Fibroblast of villous mesenchyme (primary cell): ENCODE measurements around the gene WDR70. TPM values are rescaled to one million over a fixed set of nuclear protein-coding genes. Genes with fewer than 3 reads are reported as not detected.

Experiments
- DNase-seq: peaks from one replicate; pipeline ENCODE4 v3.0.0-alpha.2; 2010; ENCODE audit warnings: low read depth
- H3K4me3 ChIP-seq: 2 replicates; pipeline ENCODE4 v1.5.1; 2011; ENCODE audit warnings: low read depth, mild to moderate bottlenecking, low read length
- total RNA-seq: library from RNA; depleted of rRNA; stranded (reverse); fragments of >200 nt; gene quantifications from 2 replicates; pipeline ENCODE4 v1.2.3, GENCODE V29; 2012
- TF ChIP-seq, protein P1 (sequence below): IDR thresholded peaks from 2 replicates; pipeline ENCODE4 v1.5.1; 2012; ENCODE audit warnings: low read depth, mild to moderate bottlenecking, low read length; ENCODE audit not compliant: insufficient read depth

WDR70 gene
- total RNA-seq, 1 donor = 29.4 TPM

DNA sequence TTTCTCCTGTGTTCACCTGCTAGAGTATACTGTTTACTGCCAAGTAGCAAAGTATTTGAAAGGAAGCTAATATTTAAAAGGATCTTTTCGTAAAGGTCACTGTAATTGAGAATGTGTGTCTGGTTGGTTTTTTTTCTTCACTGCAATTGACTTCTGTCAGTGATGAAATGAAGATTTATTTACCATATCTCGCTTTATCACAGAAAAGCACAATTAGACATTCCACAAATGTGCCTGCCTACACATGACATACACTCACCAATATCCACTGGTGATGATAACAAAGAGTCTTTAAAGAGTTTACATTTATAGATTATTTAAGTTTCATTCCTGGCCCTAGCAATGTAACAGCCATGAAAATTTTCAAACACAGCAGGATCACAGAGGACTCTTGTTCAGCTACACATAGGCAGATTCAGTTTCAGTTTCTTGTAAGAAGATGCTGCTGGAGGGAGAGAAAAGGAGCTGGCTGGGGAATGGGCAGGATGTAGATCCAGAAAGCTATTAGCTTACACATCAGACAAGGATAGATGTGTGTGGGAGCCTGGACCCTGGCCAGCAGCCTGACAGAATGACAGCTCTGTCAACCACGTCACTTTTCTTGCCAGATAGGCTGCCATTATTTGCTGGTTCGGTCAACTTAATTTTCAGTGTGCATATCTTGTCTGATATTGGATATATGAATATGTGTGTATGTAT is 356.7 kb downstream of the WDR70 start:
- peak; percentile 39 for DNase-seq

DNA sequence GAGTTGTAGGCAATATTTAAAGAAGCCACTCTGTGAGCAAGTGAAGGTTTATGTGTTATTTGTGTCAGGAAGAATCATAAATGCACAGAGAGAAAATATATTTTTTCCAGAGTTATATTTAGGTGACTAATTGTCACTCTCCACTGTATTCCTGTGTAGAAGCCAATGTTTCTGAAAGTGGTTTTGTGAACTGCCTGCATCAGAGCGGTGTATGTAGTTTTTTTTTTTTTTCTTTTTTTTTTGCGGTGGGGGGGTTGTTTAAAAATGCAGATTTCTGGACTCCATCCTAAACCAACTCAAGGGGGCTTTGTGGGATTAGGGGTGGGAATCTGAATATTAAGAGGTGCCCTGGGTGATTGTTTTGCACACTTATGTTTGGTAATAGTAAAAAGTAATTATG is 357.3 kb downstream of the WDR70 start:
- no peak overlapping the region for H3K4me3 ChIP-seq
- DNase-seq = no peak
- TF ChIP-seq, protein P1, sequence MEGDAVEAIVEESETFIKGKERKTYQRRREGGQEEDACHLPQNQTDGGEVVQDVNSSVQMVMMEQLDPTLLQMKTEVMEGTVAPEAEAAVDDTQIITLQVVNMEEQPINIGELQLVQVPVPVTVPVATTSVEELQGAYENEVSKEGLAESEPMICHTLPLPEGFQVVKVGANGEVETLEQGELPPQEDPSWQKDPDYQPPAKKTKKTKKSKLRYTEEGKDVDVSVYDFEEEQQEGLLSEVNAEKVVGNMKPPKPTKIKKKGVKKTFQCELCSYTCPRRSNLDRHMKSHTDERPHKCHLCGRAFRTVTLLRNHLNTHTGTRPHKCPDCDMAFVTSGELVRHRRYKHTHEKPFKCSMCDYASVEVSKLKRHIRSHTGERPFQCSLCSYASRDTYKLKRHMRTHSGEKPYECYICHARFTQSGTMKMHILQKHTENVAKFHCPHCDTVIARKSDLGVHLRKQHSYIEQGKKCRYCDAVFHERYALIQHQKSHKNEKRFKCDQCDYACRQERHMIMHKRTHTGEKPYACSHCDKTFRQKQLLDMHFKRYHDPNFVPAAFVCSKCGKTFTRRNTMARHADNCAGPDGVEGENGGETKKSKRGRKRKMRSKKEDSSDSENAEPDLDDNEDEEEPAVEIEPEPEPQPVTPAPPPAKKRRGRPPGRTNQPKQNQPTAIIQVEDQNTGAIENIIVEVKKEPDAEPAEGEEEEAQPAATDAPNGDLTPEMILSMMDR = no peak

More for the DNA sequence above, 356.7 kb downstream of the WDR70 start:
- no peak overlapping the region for H3K4me3 ChIP-seq
- TF ChIP-seq, protein P1 = no peak

DNA sequence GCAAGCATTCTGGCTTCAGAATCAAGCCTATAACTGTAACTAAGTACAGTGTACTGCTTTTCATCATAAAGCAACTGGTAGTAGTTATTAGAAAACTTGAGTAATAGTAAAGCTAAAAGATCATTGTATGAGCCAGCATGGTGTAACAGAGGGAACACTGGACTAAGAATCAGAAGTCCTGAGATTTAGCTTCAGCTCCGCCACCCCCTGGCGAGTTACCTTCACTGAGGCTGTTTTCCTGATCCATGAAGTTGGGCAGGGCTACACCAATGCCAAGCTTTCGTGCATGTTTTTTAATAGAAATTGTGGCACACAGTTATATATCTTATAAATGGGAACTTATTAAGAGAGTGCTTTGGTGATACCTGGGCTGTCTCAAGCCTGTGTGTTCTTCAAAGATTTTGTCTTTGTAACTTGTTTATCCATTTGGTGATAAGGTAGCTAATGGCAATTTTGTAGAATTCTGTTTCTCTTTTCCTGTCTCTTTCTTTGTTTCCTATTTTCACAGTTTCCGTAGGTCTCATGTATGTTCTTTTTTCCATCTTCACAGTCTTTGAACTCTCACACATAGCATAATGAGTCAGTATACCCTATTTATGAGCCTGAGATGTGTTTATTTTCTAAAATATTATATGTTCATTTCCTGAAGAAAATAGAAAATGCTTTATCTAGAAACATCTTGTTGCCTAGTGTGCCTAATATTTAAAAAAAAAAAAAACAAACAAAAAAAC is 358.4 kb downstream of the WDR70 start:
- TF ChIP-seq, protein P1 = no peak
- no peak for DNase-seq
- no peak overlapping the region for H3K4me3 ChIP-seq

DNA sequence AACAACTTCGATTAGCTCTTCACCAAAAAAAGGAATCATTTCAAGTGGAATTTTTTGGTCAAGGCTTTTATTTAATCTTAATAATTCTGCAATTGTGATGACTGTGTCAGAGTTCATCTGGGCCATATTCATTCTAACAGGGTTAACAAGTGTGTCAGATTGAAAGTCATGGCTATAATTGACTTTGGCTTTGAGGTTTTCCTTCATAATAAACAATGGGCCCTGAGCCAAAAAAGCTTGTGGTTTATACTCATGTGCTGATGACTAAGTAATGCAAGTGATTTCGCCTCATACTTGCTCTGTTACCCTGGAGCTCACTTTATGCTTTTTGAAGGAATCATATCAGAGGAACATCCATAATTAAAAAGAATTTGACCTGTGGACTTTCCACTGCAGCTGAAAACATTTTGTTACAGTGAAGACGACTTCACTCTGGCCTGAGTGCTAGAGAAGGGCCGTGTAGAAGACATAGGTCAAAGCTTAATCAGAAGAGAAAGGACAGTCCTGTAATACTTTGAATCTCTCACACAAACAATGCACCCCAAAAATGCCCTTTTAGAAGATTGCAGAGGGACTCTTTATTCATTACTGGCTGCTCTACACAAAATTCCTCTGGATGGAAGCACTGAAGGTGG is 359.1 kb downstream of the WDR70 start:
- TF ChIP-seq, protein P1 = no peak
- H3K4me3 ChIP-seq = no peak overlapping the region
- peak; percentile 95 for DNase-seq

DNA sequence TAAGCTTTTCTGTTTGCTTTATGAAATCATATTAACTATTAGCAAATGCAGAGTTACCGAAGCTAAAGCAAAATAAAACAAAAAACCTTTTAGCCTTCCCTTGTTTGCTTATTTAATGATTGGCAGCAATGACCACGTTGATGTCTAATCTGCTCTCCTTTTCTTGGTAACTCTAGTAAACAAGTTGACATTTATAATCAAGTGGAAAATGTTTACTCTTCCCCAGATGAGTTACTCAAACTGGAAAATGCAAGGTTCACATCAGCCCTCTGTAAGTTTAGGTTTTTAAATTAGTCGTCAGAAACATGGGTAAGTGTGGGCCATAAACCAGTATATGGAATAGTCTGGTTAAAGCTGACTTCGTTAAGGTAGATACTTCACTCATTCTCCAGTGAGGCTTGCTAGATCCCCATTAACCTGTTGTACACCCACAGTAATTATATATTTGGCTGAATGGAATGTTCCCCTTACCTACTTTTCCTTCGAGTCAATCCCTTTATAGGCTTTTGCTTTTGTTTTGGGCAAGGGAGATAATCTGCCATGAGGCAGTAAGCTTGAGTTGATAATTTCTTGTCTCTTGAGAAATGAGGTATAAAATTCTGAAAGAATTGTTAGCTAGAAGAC is 359.9 kb downstream of the WDR70 start:
- TF ChIP-seq, protein P1 = no peak
- no peak overlapping the region for H3K4me3 ChIP-seq
- DNase-seq = no peak

DNA sequence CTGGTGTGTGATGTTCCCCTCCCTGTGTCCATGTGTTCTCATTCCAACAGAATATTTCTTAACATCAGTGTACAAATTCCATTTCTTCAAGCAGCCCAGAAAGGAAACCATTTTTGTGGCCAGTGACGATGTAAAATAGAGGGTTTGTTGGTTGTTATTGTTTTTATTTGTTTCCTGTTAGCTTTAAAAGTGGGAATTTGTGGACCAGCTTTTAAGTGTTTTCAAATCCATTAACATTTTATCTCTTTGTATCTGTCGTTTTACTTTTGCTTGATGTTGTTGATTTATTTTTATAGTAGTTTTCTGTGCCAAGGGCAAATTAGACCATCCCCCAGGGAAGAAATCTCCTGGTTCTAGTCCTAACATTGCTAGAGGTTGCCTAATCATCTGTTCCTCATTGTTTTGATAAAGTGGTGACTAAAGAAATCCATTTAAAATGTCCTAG is 360.7 kb downstream of the WDR70 start:
- DNase-seq = peak; percentile 80
- H3K4me3 ChIP-seq = no peak overlapping the region
- TF ChIP-seq, protein P1 = no peak
